Measurements from ENCODE around the gene TMEM129.
"Not testable (repeated sequence)": the region's sequence is repeated elsewhere in the genome, so short reads cannot be mapped to it uniquely, and the experiment has no call there.

The TMEM129 gene

DNA sequence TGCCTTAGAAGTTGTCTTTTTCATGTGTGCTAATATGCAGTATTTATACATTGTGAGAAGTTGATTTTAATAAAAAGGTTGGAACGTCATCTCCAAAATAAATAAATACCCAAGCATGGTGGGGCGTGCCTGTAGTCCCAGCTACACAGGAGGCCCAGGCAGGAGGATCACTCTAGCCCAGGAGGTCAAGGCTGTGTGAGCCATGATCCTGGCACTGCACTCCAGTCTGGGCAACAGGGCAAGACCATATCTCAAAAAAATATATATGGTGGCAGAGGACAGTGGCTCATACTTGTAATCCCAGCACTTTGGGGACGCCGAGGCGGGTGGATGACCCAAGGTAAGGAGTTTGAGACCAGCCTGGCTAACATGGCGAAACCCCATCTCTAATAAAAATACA lies 15.4 kb downstream of the TMEM129 start:
- no peak for DNase-seq (ENCODE audit: low read depth)
- TF ChIP-seq MAX (IDR thresholded peaks at IDR 0.05; ENCODE audit: low read depth, low read length): no peak
- TF ChIP-seq CTCF (IDR thresholded peaks at IDR 0.05; ENCODE audit: low read depth, low read length): no peak
- no peak overlapping the region for H3K4me3 ChIP-seq (ENCODE audit: low read depth, low read length)

GRCh38 chr4:1703867-1704266 lies 17.3 kb downstream of the TMEM129 start:
- DNase-seq (ENCODE audit: low read depth): no peak
- H3K4me3 ChIP-seq (ENCODE audit: low read depth, low read length): no peak overlapping the region
- TF ChIP-seq POLR2A (IDR thresholded peaks at IDR 0.05; ENCODE audit: extremely low read depth, insufficient read length): no peak
- no peak for TF ChIP-seq MAX (IDR thresholded peaks at IDR 0.05; ENCODE audit: low read depth, low read length)
- no peak for TF ChIP-seq CTCF (IDR thresholded peaks at IDR 0.05; ENCODE audit: low read depth, low read length)
- TF ChIP-seq MYC (IDR thresholded peaks at IDR 0.05; ENCODE audit: low read depth, low read length): no peak

- not testable (repeated sequence) for H3K4me3 ChIP-seq (ENCODE audit: low read depth, low read length)
These were observed 19.5 kb downstream of the TMEM129 start for GRCh38 chr4:1701671-1702070.

GRCh38 chr4:1695913-1696312 lies 25.2 kb downstream of the TMEM129 start:
- no peak for TF ChIP-seq POLR2A (IDR thresholded peaks at IDR 0.05; ENCODE audit: extremely low read depth, insufficient read length)
- no peak for TF ChIP-seq MAX (IDR thresholded peaks at IDR 0.05; ENCODE audit: low read depth, low read length)
- no peak overlapping the region for H3K4me3 ChIP-seq (ENCODE audit: low read depth, low read length)
- DNase-seq (ENCODE audit: low read depth): no peak

More at GRCh38 chr4:1701671-1702070, 19.5 kb downstream of the TMEM129 start:
- not testable (repeated sequence) for DNase-seq (ENCODE audit: low read depth)

- DNase-seq (ENCODE audit: low read depth): peak; percentile 89
- no peak overlapping the region for H3K4me3 ChIP-seq (ENCODE audit: low read depth, low read length)
- no peak for TF ChIP-seq POLR2A (IDR thresholded peaks at IDR 0.05; ENCODE audit: extremely low read depth, insufficient read length)
- peak; percentile 100 for TF ChIP-seq CTCF (IDR thresholded peaks at IDR 0.05; ENCODE audit: low read depth, low read length)
- peak; percentile 47 for TF ChIP-seq MAX (IDR thresholded peaks at IDR 0.05; ENCODE audit: low read depth, low read length)
- no peak for TF ChIP-seq MYC (IDR thresholded peaks at IDR 0.05; ENCODE audit: low read depth, low read length)
These were observed 27.8 kb downstream of the TMEM129 start for GRCh38 chr4:1693131-1693896.

- TF ChIP-seq MYC (IDR thresholded peaks at IDR 0.05; ENCODE audit: low read depth, low read length) (no peak), POLR2A (IDR thresholded peaks at IDR 0.05; ENCODE audit: extremely low read depth, insufficient read length) (no peak), CTCF (IDR thresholded peaks at IDR 0.05; ENCODE audit: low read depth, low read length) (no peak), MAX (IDR thresholded peaks at IDR 0.05; ENCODE audit: low read depth, low read length) (no peak)
- H3K4me3 ChIP-seq (ENCODE audit: low read depth, low read length): no peak overlapping the region
- DNase-seq (ENCODE audit: low read depth): no peak
These were observed 29.3 kb downstream of the TMEM129 start for GRCh38 chr4:1691737-1692373.

All from NB4 (cell line).